Breast epithelium (tissue), 4 donors: ENCODE measurements around the gene NIPSNAP2. TPM values are rescaled to one million over a fixed set of nuclear protein-coding genes. Genes with fewer than 3 reads are reported as not detected.
A peak's percentile ranks its signal among the peaks of the same experiment; 100 is the strongest.
"Not testable (repeated sequence)": the region's sequence is repeated elsewhere in the genome, so short reads cannot be mapped to it uniquely, and the experiment has no call there.

ENCODE experiments used
- DNase-seq, 2 donors: peaks; one replicate each; pipeline ENCODE4 v3.0.0-alpha.2; 2019; ENCODE audit warnings: low spot score in 2 of 2
- H3K27ac ChIP-seq, 2 donors: fragments of 200-600 bp; sonication (generic) in 1 of 2; one replicate each; pipeline ENCODE4 v1.5.1; 2016 to 2019; ENCODE audit warnings: mild to moderate bottlenecking in 1 of 2
- H3K27me3 ChIP-seq, 2 donors: fragments of 200-600 bp; sonication (generic) in 1 of 2; one replicate each; pipeline versions ENCODE4 v1.5.1 to v1.6.0; 2017 to 2019; ENCODE audit warnings: control low read depth in 1 of 2, mild to moderate bottlenecking in 1 of 2
- H3K36me3 ChIP-seq: fragments of 200-600 bp; one replicate; pipeline ENCODE4 v1.5.1; 2019
- H3K4me1 ChIP-seq, 2 donors: fragments of 200-600 bp; sonication (generic); one replicate each; pipeline ENCODE4 v1.5.1; 2016 to 2019; ENCODE audit warnings: control low read depth in 1 of 2
- H3K4me3 ChIP-seq, 3 donors: fragments of 200-600 bp; sonication (generic); 1 replicate in 2 of 3; 2 replicates in 1 of 3; pipeline ENCODE4 v1.5.1; 2016 to 2019; ENCODE audit warnings: mild to moderate bottlenecking in 3 of 3, moderate library complexity in 2 of 3
- H3K9me3 ChIP-seq, 2 donors: fragments of 200-600 bp; sonication (generic) in 1 of 2; one replicate each; pipeline ENCODE4 v1.5.1; 2016 to 2019; ENCODE audit warnings: control low read depth in 1 of 2
- CTCF ChIP-seq, 3 donors: fragments of 450-650 bp; IDR thresholded peaks; one replicate each; pipeline ENCODE4 v1.5.1; 2016 to 2017; ENCODE audit warnings: antibody characterized with exemption in 3 of 3, mild to moderate bottlenecking in 3 of 3, moderate library complexity in 3 of 3
- POLR2A ChIP-seq: fragments of 450-650 bp; IDR thresholded peaks from one replicate; pipeline ENCODE4 v1.6.1; 2016; ENCODE audit warnings: antibody characterized with exemption, mild to moderate bottlenecking, moderate library complexity
- POLR2AphosphoS5 ChIP-seq, 3 donors: sonication (generic); formaldehyde crosslinking; IDR thresholded peaks; one replicate each; pipeline ENCODE4 v1.6.1; 2017; ENCODE audit warnings: antibody characterized with exemption in 3 of 3
- intact Hi-C: fragments of 100-400 bp; cut with DNase I; formaldehyde crosslinking; loops from one replicate; pipeline ENCODE4 v1.15.1; 2023; ENCODE audit warnings: low total_unique reads
- total RNA-seq, 3 donors: library from RNA; depleted of rRNA; stranded (reverse); fragments of >200 nt; gene quantifications; one replicate each; pipeline ENCODE4 v1.1.0, GENCODE V29; 2016

The NIPSNAP2 gene
- total RNA-seq, 3 donors from 2014 or later, result 79.8 to 128 (median 87.2) TPM

GRCh38 chr7:55939514-55940123 is 24.8 kb upstream of the NIPSNAP2 start:
- no peaks in the 10 kb centered on the region for H3K27me3 ChIP-seq
- no peaks in the 10 kb centered on the region for H3K36me3 ChIP-seq
- no peaks in the 10 kb centered on the region for H3K4me1 ChIP-seq
- H3K9me3 ChIP-seq, result peaks cover 56 to 59% of the 10 kb centered on the region in 2 donors
- DNase-seq, result no peak
- intact Hi-C loops, result no loop called here
- no peak overlapping the region for H3K4me3 ChIP-seq
- no peak for TF ChIP-seq CTCF (IDR thresholded peaks at IDR 0.05)
- TF ChIP-seq POLR2A, result no peak
- TF ChIP-seq POLR2AphosphoS5 (IDR thresholded peaks at IDR 0.05), result no peak
- H3K27ac ChIP-seq, result no peak overlapping the region

GRCh38 chr7:55946545-55946944 is 17.8 kb upstream of the NIPSNAP2 start:
- TF ChIP-seq CTCF (IDR thresholded peaks at IDR 0.05) (no peak), POLR2AphosphoS5 (IDR thresholded peaks at IDR 0.05) (no peak), POLR2A (no peak)
- intact Hi-C loops, result no loop called here
- DNase-seq, result no peak
- no peaks in the 10 kb centered on the region for H3K4me1 ChIP-seq
- H3K27me3 ChIP-seq, result no peaks in the 10 kb centered on the region
- H3K36me3 ChIP-seq, result no peaks in the 10 kb centered on the region
- H3K9me3 ChIP-seq, result peaks cover 0 to 7% of the 10 kb centered on the region in 2 donors
- no peak overlapping the region for H3K27ac ChIP-seq
- no peak overlapping the region for H3K4me3 ChIP-seq

- no peaks in the 10 kb centered on the region for H3K27me3 ChIP-seq
- peak; percentile 91 to 92 for DNase-seq
- H3K4me3 ChIP-seq, result peak within 1 kb of the TSS; percentile 88 to 91 (median 89)
- TF ChIP-seq POLR2AphosphoS5 (IDR thresholded peaks at IDR 0.05) (peak; percentile 77 to 95 (median 89)), CTCF (IDR thresholded peaks at IDR 0.05) (peak in 1 of 3 donors; percentile 13), POLR2A (peak; percentile 67)
- no peaks in the 10 kb centered on the region for H3K9me3 ChIP-seq
- H3K36me3 ChIP-seq, result no peaks in the 10 kb centered on the region
- H3K27ac ChIP-seq, result peak within 1 kb of the TSS; percentile 89 to 92
- intact Hi-C loops, result no loop called here
- H3K4me1 ChIP-seq, result no peaks in the 10 kb centered on the region
Measured at GRCh38 chr7:55951637-55952351, 12.6 kb upstream of the NIPSNAP2 start, which contains the start of gene MRPS17. Gene MRPS17, plus strand, starts transcription at chr7:55951877. Its CDS starts 1,319 bp downstream, at chr7:55953196.

GRCh38 chr7:55952352-55952671 is 12.1 kb upstream of the NIPSNAP2 start:
- intact Hi-C loops, DNase-seq: not testable (repeated sequence)

GRCh38 chr7:55953707-55954475 is 10.5 kb upstream of the NIPSNAP2 start:
- H3K9me3 ChIP-seq, result no peaks in the 10 kb centered on the region
- intact Hi-C loops, result no loop called here
- no peaks in the 10 kb centered on the region for H3K27me3 ChIP-seq
- no peak overlapping the region for H3K27ac ChIP-seq
- no peaks in the 10 kb centered on the region for H3K36me3 ChIP-seq
- H3K4me3 ChIP-seq, result no peak overlapping the region
- TF ChIP-seq POLR2AphosphoS5 (IDR thresholded peaks at IDR 0.05) (no peak), POLR2A (no peak), CTCF (IDR thresholded peaks at IDR 0.05) (no peak)
- H3K4me1 ChIP-seq, result no peaks in the 10 kb centered on the region
- DNase-seq, result no peak

More at GRCh38 chr7:55952352-55952671, 12.1 kb upstream of the NIPSNAP2 start:
- Histone ChIP-seq H3K27ac (peak overlapping the region; percentile 89 to 92), H3K4me3 (peak overlapping the region; percentile 88 to 91 (median 89))
- not testable (repeated sequence) for H3K9me3 ChIP-seq, H3K36me3 ChIP-seq, H3K27me3 ChIP-seq, H3K4me1 ChIP-seq
